ENCODE measurements around the gene SPRR2A. TPM values are rescaled to one million over a fixed set of nuclear protein-coding genes. Genes with fewer than 3 reads are reported as not detected.
A peak's percentile ranks its signal among the peaks of the same experiment; 100 is the strongest.
"Not testable (repeated sequence)": the region's sequence is repeated elsewhere in the genome, so short reads cannot be mapped to it uniquely, and the experiment has no call there.

The SPRR2A gene
- total RNA-seq, 1 donor from 2014 or later, result not detected

DNA sequence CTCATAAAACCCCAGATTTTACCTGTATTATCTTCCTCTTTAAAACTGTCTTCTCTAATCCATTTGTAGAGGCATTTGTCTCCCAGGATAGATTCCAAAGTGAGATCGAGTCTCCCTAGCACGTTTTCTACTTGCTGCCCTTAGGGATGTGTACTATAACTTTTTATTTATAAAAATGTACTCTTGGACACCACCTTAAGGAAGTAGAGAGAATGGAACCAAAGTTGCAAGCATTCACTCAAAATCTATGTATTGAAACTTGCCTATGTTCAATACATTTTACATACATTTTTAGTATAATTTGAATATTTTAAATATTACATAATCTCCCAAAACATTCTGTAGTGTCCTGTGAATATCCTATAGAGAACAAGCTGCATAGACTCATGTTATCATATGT is 842 bp upstream of the SPRR2A start:
- TF ChIP-seq CTCF (IDR thresholded peaks at IDR 0.05), result no peak
- no peak for DNase-seq
- Histone ChIP-seq H3K36me3 (no peaks in the 10 kb centered on the region), H3K4me3 (no peak overlapping the region), H3K27ac (no peak overlapping the region), H3K9me3 (no peaks in the 10 kb centered on the region), H3K4me1 (no peaks in the 10 kb centered on the region), H3K27me3 (no peaks in the 10 kb centered on the region)
- no peak for ATAC-seq
- intact Hi-C loops (cut with DNase I), result no loop called here

GRCh38 chr1:153056111-153056510 is 1.2 kb downstream of the SPRR2A start:
- not testable (repeated sequence) for ATAC-seq, H3K9me3 ChIP-seq

GRCh38 chr1:153049211-153049610 is 8.1 kb downstream of the SPRR2A start:
- DNase-seq, result no peak
- peak; percentile 19 for ATAC-seq

More at GRCh38 chr1:153056111-153056510, 1.2 kb downstream of the SPRR2A start:
- H3K27ac ChIP-seq; DNase-seq; intact Hi-C loops (cut with DNase I); H3K4me1 ChIP-seq; H3K4me3 ChIP-seq; H3K36me3 ChIP-seq; H3K27me3 ChIP-seq: not testable (repeated sequence)

GRCh38 chr1:153040950-153041631 is 16.2 kb downstream of the SPRR2A start, which contains the start of gene SPRR2D:
Gene SPRR2D, minus strand, starts transcription at chr1:153041120. Its CDS starts 774 bp downstream, at chr1:153040346.
- Histone ChIP-seq H3K36me3 (no peaks in the 10 kb centered on the region), H3K4me3 (no peak within 1 kb of the TSS), H3K4me1 (no peaks in the 10 kb centered on the region), H3K27me3 (no peaks in the 10 kb centered on the region), H3K27ac (no peak within 1 kb of the TSS), H3K9me3 (no peaks in the 10 kb centered on the region)
- DNase-seq, result no peak
- TF ChIP-seq CTCF (IDR thresholded peaks at IDR 0.05), result no peak
- intact Hi-C loops (cut with DNase I), result no loop called here
- ATAC-seq, result no peak

More at GRCh38 chr1:153049211-153049610, 8.1 kb downstream of the SPRR2A start:
- intact Hi-C loops (cut with DNase I), result no loop called here
- H3K27ac ChIP-seq, result no peak overlapping the region
- H3K36me3 ChIP-seq, result no peaks in the 10 kb centered on the region
- no peaks in the 10 kb centered on the region for H3K4me1 ChIP-seq
- no peaks in the 10 kb centered on the region for H3K9me3 ChIP-seq
- H3K27me3 ChIP-seq, result no peaks in the 10 kb centered on the region
- H3K4me3 ChIP-seq, result no peak overlapping the region
- TF ChIP-seq CTCF (IDR thresholded peaks at IDR 0.05), result no peak

DNA sequence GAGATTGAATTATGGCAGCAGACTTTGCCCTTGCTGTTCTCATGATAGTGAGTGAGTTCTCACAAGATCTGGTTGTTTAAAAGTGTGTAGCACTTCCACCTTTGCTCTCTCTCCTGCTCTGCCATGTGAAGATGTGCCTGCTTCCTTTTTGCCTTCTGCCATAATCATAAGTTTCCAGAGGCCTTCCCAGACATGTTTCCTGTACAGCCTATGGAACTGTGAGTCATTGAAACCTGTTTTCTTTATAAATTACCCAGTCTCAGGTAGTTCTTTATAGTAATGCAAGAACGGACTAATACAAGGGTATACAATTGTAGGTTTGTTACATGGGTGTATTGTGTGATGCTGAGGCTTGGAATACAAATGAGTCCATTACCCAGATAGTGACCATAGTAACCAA is 22.1 kb downstream of the SPRR2A start:
- Histone ChIP-seq H3K27ac (no peak overlapping the region), H3K36me3 (no peaks in the 10 kb centered on the region), H3K4me1 (no peaks in the 10 kb centered on the region), H3K9me3 (no peaks in the 10 kb centered on the region), H3K4me3 (no peak overlapping the region), H3K27me3 (no peaks in the 10 kb centered on the region)
- intact Hi-C loops (cut with DNase I), result no loop called here
- DNase-seq (no peak), ATAC-seq (no peak)
- TF ChIP-seq CTCF (IDR thresholded peaks at IDR 0.05), result no peak

DNA sequence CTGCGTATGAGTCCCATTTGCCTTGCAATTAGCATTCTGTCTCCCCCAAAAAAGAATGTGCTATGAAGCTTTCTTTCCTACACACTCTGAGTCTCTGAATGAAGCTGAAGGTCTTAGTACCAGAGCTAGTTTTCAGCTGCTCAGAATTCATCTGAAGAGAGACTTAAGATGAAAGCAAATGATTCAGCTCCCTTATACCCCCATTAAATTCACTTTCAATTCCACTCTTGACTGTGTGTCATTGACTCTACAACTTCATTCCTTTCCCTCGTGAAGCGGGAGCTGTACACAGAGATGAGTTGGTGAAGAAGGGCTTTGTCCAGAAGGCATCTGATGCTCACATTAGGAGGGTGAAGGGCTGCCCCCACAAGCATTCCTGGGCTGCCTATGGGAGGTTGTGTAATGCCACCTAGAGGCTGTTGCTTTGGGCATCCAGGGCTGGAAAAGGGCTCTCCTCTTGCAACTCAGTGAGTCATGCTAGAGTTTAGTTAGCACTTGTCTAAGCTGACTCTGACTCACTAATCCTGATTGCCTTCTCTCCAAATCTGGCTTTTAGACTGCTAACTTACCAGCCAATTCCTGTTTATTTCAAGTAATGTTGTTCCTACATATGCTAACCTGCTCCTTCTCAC is 24.5 kb downstream of the SPRR2A start:
- no peaks in the 10 kb centered on the region for H3K36me3 ChIP-seq
- no peak overlapping the region for H3K4me3 ChIP-seq
- intact Hi-C loops (cut with DNase I), result no loop called here
- no peaks in the 10 kb centered on the region for H3K9me3 ChIP-seq
- no peaks in the 10 kb centered on the region for H3K4me1 ChIP-seq
- no peak overlapping the region for H3K27ac ChIP-seq
- H3K27me3 ChIP-seq, result no peaks in the 10 kb centered on the region
- ATAC-seq (peak; percentile 70), DNase-seq (no peak)
- no peak for TF ChIP-seq CTCF (IDR thresholded peaks at IDR 0.05)

Data from upper lobe of right lung (tissue), 1 donor.